Endodermal cell (in vitro differentiated cells): ENCODE measurements around the gene IDH3G. TPM values are rescaled to one million over a fixed set of nuclear protein-coding genes. Genes with fewer than 3 reads are reported as not detected.

ENCODE experiments used
- DNase-seq: peaks from one replicate; pipeline ENCODE4 v3.0.0-alpha.2; 2017
- H3K27ac ChIP-seq: 2 replicates; pipeline ENCODE4 v1.5.1; 2013; ENCODE audit warnings: mild to moderate bottlenecking, low read depth, low read length, moderate library complexity
- H3K27me3 ChIP-seq: 2 replicates; pipeline ENCODE4 v1.6.1; 2013; ENCODE audit warnings: mild to moderate bottlenecking, low read length, moderate library complexity; ENCODE audit not compliant: insufficient read depth, control insufficient read depth, poor library complexity, severe bottlenecking
- H3K36me3 ChIP-seq: 2 replicates; pipeline ENCODE4 v1.7.0; 2013; ENCODE audit warnings: mild to moderate bottlenecking, low read length, moderate library complexity; ENCODE audit not compliant: control insufficient read depth, insufficient read depth
- H3K4me1 ChIP-seq: one replicate; pipeline ENCODE4 v1.7.0; 2013; ENCODE audit warnings: low read length; ENCODE audit not compliant: control insufficient read depth, insufficient read depth
- H3K4me3 ChIP-seq: 2 replicates; pipeline ENCODE4 v1.5.1; 2013; ENCODE audit warnings: mild to moderate bottlenecking, low read length, moderate library complexity
- H3K9ac ChIP-seq: 2 replicates; pipeline ENCODE4 v1.6.1; 2013; ENCODE audit warnings: mild to moderate bottlenecking, low read length, moderate library complexity; ENCODE audit not compliant: poor library complexity, severe bottlenecking; ENCODE audit errors: extremely low read depth
- H3K9me3 ChIP-seq: 2 replicates; pipeline ENCODE4 v1.6.1; 2013; ENCODE audit warnings: mild to moderate bottlenecking, low read length, moderate library complexity; ENCODE audit not compliant: control insufficient read depth
- H3K27ac Mint-ChIP-seq: 2 replicates; pipeline ENCODE4 v1.8.0; 2020; ENCODE audit warnings: mixed read lengths
- H3K27me3 Mint-ChIP-seq: 2 replicates; pipeline ENCODE4 v1.8.0; 2021; ENCODE audit warnings: mild to moderate bottlenecking, mixed read lengths; ENCODE audit not compliant: insufficient read depth
- H3K36me3 Mint-ChIP-seq: 2 replicates; pipeline ENCODE4 v1.8.0; 2020; ENCODE audit warnings: low read depth, mixed read lengths
- H3K4me1 Mint-ChIP-seq: 2 replicates; pipeline ENCODE4 v1.8.0; 2020; ENCODE audit warnings: mixed read lengths
- H3K4me3 Mint-ChIP-seq: 2 replicates; pipeline ENCODE4 v1.8.0; 2020; ENCODE audit warnings: mild to moderate bottlenecking, moderate library complexity, mixed read lengths
- H3K9me3 Mint-ChIP-seq: 2 replicates; pipeline ENCODE4 v1.8.0; 2020; ENCODE audit warnings: mild to moderate bottlenecking, mixed read lengths
- WGBS, 2 experiments: methylation state at CpG; one replicate each; pipeline versions ENCODE4 v1.1.5 to v1.1.7; 2013; ENCODE audit warnings: missing lambda C conversion rate in 2 of 2, mixed read lengths in 1 of 2; ENCODE audit not compliant: insufficient coverage in 1 of 2, insufficient read length in 1 of 2; 5-methylcytosine and 5-hydroxymethylcytosine counted together
- total RNA-seq, 2 donors: library from RNA; stranded (reverse); fragmentation: NEBNext Ultra II Directional in 1 of 2; extraction: Animal tissue kit (Norgen Biotek cat#: 25700) in 1 of 2; gene quantifications; 2 replicates in 1 of 2; 3 replicates in 1 of 2; pipeline ENCODE4 v1.2.1, GENCODE V29; 2021
- TF ChIP-seq, protein P1 (sequence below): fragments of 200-600 bp; sonication (generic); conservative IDR thresholded peaks from 2 replicates; pipeline ENCODE4 v1.5.0; 2021; ENCODE audit warnings: antibody characterized with exemption, mild to moderate bottlenecking

The IDH3G gene
- total RNA-seq, 2 donors from 2014 or later: 39.5 to 45.0 TPM

DNA sequence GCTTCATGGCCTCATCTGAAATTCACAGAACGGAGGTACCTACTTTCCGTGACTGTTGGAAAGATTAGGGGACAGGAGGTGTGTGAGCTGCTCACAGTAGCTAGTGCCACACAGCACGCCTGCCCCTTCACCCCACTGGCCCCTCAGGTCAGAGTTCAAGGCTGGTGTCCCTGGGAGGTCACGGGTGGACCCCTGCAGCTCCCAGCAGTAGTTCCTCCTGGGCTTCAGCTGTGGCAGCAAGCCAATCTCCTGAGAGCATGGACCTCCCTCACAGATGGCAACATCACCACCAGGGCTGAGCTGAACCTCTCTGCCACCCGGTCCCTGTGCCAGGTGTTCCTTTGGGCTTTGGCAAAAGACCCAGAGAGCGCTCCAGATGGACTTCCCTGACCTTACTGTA is 1.8 kb downstream of the IDH3G start:
- no peaks in the 10 kb centered on the region for H3K27me3 Mint-ChIP-seq
- H3K9ac ChIP-seq: no peak overlapping the region
- no peak for DNase-seq
- no peak overlapping the region for H3K4me3 Mint-ChIP-seq
- TF ChIP-seq, protein P1, sequence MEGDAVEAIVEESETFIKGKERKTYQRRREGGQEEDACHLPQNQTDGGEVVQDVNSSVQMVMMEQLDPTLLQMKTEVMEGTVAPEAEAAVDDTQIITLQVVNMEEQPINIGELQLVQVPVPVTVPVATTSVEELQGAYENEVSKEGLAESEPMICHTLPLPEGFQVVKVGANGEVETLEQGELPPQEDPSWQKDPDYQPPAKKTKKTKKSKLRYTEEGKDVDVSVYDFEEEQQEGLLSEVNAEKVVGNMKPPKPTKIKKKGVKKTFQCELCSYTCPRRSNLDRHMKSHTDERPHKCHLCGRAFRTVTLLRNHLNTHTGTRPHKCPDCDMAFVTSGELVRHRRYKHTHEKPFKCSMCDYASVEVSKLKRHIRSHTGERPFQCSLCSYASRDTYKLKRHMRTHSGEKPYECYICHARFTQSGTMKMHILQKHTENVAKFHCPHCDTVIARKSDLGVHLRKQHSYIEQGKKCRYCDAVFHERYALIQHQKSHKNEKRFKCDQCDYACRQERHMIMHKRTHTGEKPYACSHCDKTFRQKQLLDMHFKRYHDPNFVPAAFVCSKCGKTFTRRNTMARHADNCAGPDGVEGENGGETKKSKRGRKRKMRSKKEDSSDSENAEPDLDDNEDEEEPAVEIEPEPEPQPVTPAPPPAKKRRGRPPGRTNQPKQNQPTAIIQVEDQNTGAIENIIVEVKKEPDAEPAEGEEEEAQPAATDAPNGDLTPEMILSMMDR: no peak
- WGBS, 2 experiments: 95 to 100% methylated on average over 1 to 6 of the region's 6 CpGs
- H3K27ac Mint-ChIP-seq: no peak overlapping the region
- H3K4me1 Mint-ChIP-seq: peaks cover 7% of the 10 kb centered on the region
- H3K27me3 ChIP-seq: no peaks in the 10 kb centered on the region
- no peak overlapping the region for H3K27ac ChIP-seq
- peaks cover 25% of the 10 kb centered on the region for H3K36me3 Mint-ChIP-seq
- no peak overlapping the region for H3K4me3 ChIP-seq
- peaks cover 59% of the 10 kb centered on the region for H3K9me3 Mint-ChIP-seq
- no peaks in the 10 kb centered on the region for H3K4me1 ChIP-seq
- peaks cover 4% of the 10 kb centered on the region for H3K36me3 ChIP-seq
- no peaks in the 10 kb centered on the region for H3K9me3 ChIP-seq

GRCh38 chrX:153791104-153791852 is 2.9 kb downstream of the IDH3G start:
- no peaks in the 10 kb centered on the region for H3K9me3 ChIP-seq
- TF ChIP-seq, protein P1: no peak
- no peak overlapping the region for H3K4me3 ChIP-seq
- peaks cover 1% of the 10 kb centered on the region for H3K36me3 ChIP-seq
- Mint-ChIP-seq H3K4me1 (peaks cover 6% of the 10 kb centered on the region), H3K36me3 (peaks cover 23% of the 10 kb centered on the region), H3K4me3 (no peak overlapping the region), H3K27me3 (no peaks in the 10 kb centered on the region), H3K9me3 (peaks cover 56% of the 10 kb centered on the region), H3K27ac (no peak overlapping the region)
- no peak overlapping the region for H3K9ac ChIP-seq
- 94% methylated on average over 7 to 17 of the region's 17 CpGs for WGBS, 2 experiments
- no peak overlapping the region for H3K27ac ChIP-seq
- DNase-seq: no peak
- H3K4me1 ChIP-seq: no peaks in the 10 kb centered on the region
- H3K27me3 ChIP-seq: no peaks in the 10 kb centered on the region

DNA sequence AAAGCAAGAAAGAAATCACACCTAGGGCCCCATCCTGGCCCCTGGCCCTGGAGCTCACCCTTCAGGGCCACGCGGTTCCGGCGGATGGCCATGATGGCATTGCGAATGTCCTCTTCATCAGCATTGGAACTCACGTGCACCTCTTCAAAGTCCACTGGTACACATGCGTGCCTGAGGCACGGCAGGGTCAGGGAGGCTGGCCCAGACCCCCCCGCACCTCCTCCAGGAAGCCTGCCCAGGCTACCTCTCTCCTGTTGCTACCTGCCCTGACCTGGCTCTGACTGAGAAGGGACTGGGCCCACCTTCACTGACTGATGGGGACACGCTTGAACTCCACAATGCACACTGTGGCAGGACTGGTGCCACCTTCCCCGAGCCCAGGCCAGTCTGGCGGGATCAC is 4.5 kb downstream of the IDH3G start:
- H3K4me3 Mint-ChIP-seq: no peak overlapping the region
- Histone ChIP-seq H3K27ac (no peak overlapping the region), H3K27me3 (no peaks in the 10 kb centered on the region), H3K9ac (no peak overlapping the region), H3K4me1 (no peaks in the 10 kb centered on the region), H3K9me3 (no peaks in the 10 kb centered on the region), H3K4me3 (no peak overlapping the region), H3K36me3 (no peaks in the 10 kb centered on the region)
- peaks cover 51% of the 10 kb centered on the region for H3K9me3 Mint-ChIP-seq
- H3K27me3 Mint-ChIP-seq: no peaks in the 10 kb centered on the region
- H3K36me3 Mint-ChIP-seq: peaks cover 19% of the 10 kb centered on the region
- DNase-seq: no peak
- no peak overlapping the region for H3K27ac Mint-ChIP-seq
- H3K4me1 Mint-ChIP-seq: peaks cover 2% of the 10 kb centered on the region
- 97% methylated on average over 7 to 12 of the region's 12 CpGs for WGBS, 2 experiments
- TF ChIP-seq, protein P1: no peak
